Measurements from ENCODE around the gene GJB2.
"Not testable (repeated sequence)": the region's sequence is repeated elsewhere in the genome, so short reads cannot be mapped to it uniquely, and the experiment has no call there.

Gene GJB2

DNA sequence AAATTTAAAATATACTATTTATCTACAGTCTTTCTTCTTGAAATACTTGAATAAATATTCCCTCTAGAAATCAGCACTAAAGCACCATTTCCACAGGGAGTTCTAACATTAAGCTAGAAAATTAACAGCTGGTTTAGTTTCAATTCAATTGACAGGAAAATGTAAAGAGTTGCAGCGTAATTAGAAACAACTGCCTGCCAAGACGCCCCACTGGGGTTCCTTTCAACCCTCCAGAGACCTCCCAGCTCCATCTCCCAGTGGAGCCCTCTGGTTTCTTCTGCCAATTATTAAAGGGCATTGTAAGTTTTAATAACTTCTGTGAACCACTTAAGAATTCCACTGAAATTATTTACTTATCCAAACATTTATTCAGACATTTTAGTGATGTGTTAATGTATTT is 36.0 kb downstream of the GJB2 start:
- TF ChIP-seq, protein P1, sequence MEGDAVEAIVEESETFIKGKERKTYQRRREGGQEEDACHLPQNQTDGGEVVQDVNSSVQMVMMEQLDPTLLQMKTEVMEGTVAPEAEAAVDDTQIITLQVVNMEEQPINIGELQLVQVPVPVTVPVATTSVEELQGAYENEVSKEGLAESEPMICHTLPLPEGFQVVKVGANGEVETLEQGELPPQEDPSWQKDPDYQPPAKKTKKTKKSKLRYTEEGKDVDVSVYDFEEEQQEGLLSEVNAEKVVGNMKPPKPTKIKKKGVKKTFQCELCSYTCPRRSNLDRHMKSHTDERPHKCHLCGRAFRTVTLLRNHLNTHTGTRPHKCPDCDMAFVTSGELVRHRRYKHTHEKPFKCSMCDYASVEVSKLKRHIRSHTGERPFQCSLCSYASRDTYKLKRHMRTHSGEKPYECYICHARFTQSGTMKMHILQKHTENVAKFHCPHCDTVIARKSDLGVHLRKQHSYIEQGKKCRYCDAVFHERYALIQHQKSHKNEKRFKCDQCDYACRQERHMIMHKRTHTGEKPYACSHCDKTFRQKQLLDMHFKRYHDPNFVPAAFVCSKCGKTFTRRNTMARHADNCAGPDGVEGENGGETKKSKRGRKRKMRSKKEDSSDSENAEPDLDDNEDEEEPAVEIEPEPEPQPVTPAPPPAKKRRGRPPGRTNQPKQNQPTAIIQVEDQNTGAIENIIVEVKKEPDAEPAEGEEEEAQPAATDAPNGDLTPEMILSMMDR (conservative IDR thresholded peaks at IDR 0.05): no peak
- TF ChIP-seq ZFX (IDR thresholded peaks at IDR 0.05): no peak
- H3K27ac ChIP-seq: no peak overlapping the region

DNA sequence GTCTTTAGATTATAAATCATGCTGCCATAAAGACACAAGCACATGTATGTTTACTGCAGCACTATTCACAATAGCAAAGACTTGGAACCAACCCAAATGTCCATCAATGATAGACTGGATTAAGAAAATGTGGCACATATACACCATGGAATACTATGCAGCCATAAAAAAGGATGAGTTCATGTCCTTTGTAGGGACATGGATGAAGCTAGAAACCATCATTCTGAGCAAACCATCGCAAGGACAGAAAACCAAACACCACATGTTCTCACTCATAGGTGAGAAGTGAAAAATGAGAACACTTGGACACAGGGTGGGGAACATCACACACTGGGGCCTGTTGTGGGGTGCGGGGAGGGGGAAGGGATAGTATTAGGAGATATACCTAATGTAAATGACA is 39.4 kb downstream of the GJB2 start:
- H3K27ac ChIP-seq: not testable (repeated sequence)

DNA sequence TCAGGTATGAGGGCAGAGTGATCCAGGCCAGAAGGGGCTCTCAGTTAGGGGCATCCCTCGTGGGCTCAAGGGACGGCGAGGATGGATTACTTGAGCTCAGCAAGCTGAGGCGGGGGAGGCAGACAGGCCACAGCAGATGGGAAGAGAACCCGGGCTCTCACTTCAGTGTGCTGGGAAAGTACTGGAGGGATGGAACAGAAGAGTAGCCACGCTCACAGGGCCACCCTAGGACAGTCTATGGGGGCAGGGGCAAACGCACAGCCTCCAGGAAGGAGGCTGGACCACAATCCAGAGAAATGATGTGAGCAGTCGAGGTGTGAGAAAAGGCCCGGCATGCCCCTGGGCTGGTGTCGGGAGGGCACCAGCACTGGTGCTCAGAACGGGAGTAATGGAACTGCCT is 41.1 kb downstream of the GJB2 start:
- TF ChIP-seq, protein P1 (conservative IDR thresholded peaks at IDR 0.05): no peak
- no peak overlapping the region for H3K27ac ChIP-seq

DNA sequence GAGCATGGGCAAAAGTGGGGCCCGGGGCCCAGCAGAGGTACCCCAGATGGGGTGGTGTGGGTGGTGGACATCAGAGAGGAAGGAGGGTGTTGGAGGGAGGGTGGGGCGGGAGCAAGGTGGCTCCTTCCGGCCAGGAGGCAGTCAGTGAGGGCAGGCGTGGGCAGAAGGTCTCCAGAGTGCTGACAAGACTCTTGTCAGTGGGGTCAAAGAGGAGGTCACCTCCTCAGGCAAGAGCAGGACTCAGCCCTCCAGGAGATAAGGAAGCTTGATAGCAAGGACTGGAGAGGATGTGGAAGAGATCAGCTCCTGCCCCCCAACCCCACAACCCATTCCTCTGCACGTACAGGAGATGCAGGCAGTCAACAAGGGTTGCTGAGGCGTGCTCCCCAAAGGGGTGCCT is 41.7 kb downstream of the GJB2 start:
- H3K27ac ChIP-seq: no peak overlapping the region
- TF ChIP-seq, protein P1 (conservative IDR thresholded peaks at IDR 0.05): no peak
- no peak for TF ChIP-seq ZFX (IDR thresholded peaks at IDR 0.05)

DNA sequence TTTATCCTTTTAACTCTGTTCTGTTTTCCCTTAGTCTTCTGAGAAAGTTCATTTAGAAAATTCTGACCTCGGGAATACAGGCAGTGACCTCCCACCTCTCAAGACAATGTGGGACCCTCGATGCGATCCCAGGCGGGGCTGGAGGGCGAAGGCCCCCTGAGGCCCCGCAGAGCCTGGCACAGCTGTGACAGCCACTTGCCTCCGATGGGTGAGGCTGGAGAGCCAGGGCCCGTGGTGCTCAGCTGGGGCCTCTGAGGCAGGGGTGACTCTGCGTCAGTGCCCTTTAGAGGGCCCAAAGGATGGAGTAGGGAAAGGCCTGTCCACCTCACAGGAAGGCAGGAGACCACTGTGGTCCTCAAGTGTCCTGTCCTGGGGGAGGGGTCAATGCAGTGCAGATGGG is 42.2 kb downstream of the GJB2 start:
- no peak for TF ChIP-seq ZFX (IDR thresholded peaks at IDR 0.05)
- TF ChIP-seq, protein P1 (conservative IDR thresholded peaks at IDR 0.05): no peak
- no peak overlapping the region for H3K27ac ChIP-seq

DNA sequence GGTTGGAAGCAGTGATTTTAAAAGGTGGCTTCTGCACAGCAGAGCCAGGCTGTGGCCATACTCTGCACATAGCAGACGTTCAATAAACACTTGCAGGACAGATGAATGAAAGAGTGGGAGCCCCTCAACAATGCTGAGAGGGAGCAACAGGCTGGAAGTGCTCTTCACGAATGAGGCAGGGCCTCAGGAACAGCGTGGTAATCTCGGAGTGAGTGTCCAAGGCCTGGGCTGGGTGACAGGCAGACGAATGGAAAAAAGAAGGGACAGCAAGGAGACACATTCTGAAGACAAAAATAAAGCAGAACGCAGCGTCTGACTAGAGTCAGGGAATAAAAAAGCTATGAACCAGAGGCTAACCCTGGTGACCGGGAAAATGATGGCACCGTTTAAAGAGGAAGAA is 43.0 kb downstream of the GJB2 start:
- H3K27ac ChIP-seq: no peak overlapping the region
- no peak for TF ChIP-seq ZFX (IDR thresholded peaks at IDR 0.05)
- TF ChIP-seq, protein P1 (conservative IDR thresholded peaks at IDR 0.05): no peak

DNA sequence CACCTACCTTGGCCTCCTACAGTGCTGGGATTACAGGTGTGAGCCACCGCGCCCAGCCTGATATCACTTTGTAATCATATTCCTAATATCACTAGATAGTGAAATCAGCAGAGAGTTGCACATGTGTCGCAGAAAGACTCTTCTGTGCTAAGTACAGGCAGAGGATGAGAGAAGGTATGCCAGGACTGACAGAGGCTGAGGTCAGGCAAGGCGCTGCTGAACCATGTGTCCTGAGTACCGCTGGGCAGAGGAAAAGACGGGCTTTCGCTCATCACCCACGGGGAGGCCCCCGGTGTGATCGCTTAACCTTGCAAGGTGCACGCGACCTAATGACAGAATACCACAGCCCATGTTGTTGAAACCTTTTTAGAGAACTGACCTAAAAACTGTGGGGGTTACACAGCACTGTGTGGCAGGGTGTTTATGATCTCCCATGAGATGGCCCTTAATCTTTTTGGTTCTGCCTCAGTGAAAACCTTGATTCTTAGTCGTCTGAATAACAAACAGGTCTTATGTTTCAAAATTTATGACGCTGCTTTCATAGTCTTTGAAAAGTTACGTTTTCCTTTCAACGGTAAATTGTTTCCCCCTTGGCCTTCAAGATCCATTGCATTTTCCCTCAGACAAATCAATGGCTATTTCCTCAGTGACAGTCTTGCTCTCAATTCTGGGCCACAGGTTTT is 44.1 kb downstream of the GJB2 start:
- H3K27ac ChIP-seq: no peak overlapping the region
- TF ChIP-seq ZFX (IDR thresholded peaks at IDR 0.05): no peak
- TF ChIP-seq, protein P1 (conservative IDR thresholded peaks at IDR 0.05): no peak

DNA sequence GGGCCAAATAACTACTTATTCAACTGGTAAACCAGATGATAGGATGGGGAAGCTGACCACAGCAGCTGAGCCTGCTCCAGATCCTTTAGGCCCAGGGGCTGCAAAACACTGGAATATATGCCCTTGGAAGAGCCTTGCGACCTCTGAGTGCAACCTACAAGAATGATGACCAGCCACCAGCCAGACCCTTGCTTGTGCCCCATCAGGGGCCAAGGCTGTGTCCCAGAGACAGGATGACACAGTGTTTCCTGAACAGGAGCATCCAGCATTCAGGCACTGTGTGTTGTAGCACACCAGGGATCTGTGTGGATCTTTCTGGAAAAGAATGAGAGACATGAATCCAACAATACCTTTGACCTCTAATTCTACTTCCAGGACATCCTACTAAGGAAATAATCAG is 46.4 kb downstream of the GJB2 start:
- no peak overlapping the region for H3K27ac ChIP-seq
- no peak for TF ChIP-seq ZFX (IDR thresholded peaks at IDR 0.05)
- TF ChIP-seq, protein P1 (conservative IDR thresholded peaks at IDR 0.05): no peak
